ENCODE data around the gene DMD. TPM values are rescaled to one million over a fixed set of nuclear protein-coding genes. Genes with fewer than 3 reads are reported as not detected.

The DMD gene
- total RNA-seq, 2 experiments from 2014 or later, result 0.27 to 0.49 TPM

GRCh38 chrX:31464306-31464915 is 1746.9 kb downstream of the DMD start:
- Mint-ChIP-seq H3K27ac (no peak overlapping the region), H3K9me3 (no peaks in the 10 kb centered on the region), H3K27me3 (no peaks in the 10 kb centered on the region), H3K36me3 (ENCODE audit: low read depth) (no peaks in the 10 kb centered on the region), H3K4me3 (no peak overlapping the region), H3K4me1 (ENCODE audit: low read depth) (no peaks in the 10 kb centered on the region)
- ATAC-seq (no peak), DNase-seq (no peak)
- TF ChIP-seq CTCF (IDR thresholded peaks at IDR 0.05), result no peak
- CTCF ChIA-PET, result no interaction called here
- intact Hi-C loops (cut with micrococcal nuclease), result no loop called here
- POLR2A ChIA-PET, result no interaction called here

GRCh38 chrX:31461266-31461665 is 1750.1 kb downstream of the DMD start:
- H3K27ac Mint-ChIP-seq, result no peak overlapping the region
- H3K4me3 Mint-ChIP-seq, result no peak overlapping the region
- POLR2A ChIA-PET, result no interaction called here
- no peaks in the 10 kb centered on the region for H3K36me3 Mint-ChIP-seq (ENCODE audit: low read depth)
- H3K27me3 Mint-ChIP-seq, result no peaks in the 10 kb centered on the region
- H3K9me3 Mint-ChIP-seq, result no peaks in the 10 kb centered on the region
- no peak for DNase-seq
- CTCF ChIA-PET, result no interaction called here
- no peak for ATAC-seq
- intact Hi-C loops (cut with micrococcal nuclease), result no loop called here
- H3K4me1 Mint-ChIP-seq (ENCODE audit: low read depth), result no peaks in the 10 kb centered on the region
- TF ChIP-seq CTCF (IDR thresholded peaks at IDR 0.05), result no peak

- H3K36me3 Mint-ChIP-seq (ENCODE audit: low read depth), result no peaks in the 10 kb centered on the region
- CTCF ChIA-PET, result no interaction called here
- no peak for ATAC-seq
These were observed 1752.0 kb downstream of the DMD start for GRCh38 chrX:31459361-31459760.

GRCh38 chrX:31449965-31450364 is 1761.4 kb downstream of the DMD start:
- no peak for TF ChIP-seq CTCF (IDR thresholded peaks at IDR 0.05)
- Mint-ChIP-seq H3K4me3 (no peak overlapping the region), H3K36me3 (ENCODE audit: low read depth) (no peaks in the 10 kb centered on the region), H3K9me3 (no peaks in the 10 kb centered on the region), H3K4me1 (ENCODE audit: low read depth) (no peaks in the 10 kb centered on the region), H3K27ac (no peak overlapping the region), H3K27me3 (no peaks in the 10 kb centered on the region)
- ChIA-PET POLR2A (no interaction called here), CTCF (no interaction called here)
- intact Hi-C loops (cut with micrococcal nuclease), result no loop called here
- no peak for DNase-seq
- no peak for ATAC-seq

More at GRCh38 chrX:31459361-31459760, 1752.0 kb downstream of the DMD start:
- H3K27me3 Mint-ChIP-seq, result no peaks in the 10 kb centered on the region
- POLR2A ChIA-PET, result no interaction called here
- no peaks in the 10 kb centered on the region for H3K9me3 Mint-ChIP-seq
- no peak for DNase-seq
- intact Hi-C loops (cut with micrococcal nuclease), result no loop called here
- no peak for TF ChIP-seq CTCF (IDR thresholded peaks at IDR 0.05)
- no peak overlapping the region for H3K27ac Mint-ChIP-seq
- no peak overlapping the region for H3K4me3 Mint-ChIP-seq
- no peaks in the 10 kb centered on the region for H3K4me1 Mint-ChIP-seq (ENCODE audit: low read depth)

- Mint-ChIP-seq H3K9me3 (no peaks in the 10 kb centered on the region), H3K4me3 (no peak overlapping the region), H3K27ac (no peak overlapping the region), H3K4me1 (ENCODE audit: low read depth) (no peaks in the 10 kb centered on the region), H3K27me3 (no peaks in the 10 kb centered on the region), H3K36me3 (ENCODE audit: low read depth) (no peaks in the 10 kb centered on the region)
- ChIA-PET CTCF (no interaction called here), POLR2A (no interaction called here)
- intact Hi-C loops (cut with micrococcal nuclease), result no loop called here
- ATAC-seq (no peak), DNase-seq (no peak)
- TF ChIP-seq CTCF (IDR thresholded peaks at IDR 0.05), result no peak
These were observed 1762.3 kb downstream of the DMD start for GRCh38 chrX:31449081-31449480.
